Breast epithelium (tissue), 4 donors: ENCODE measurements around the gene CEP44. TPM values are rescaled to one million over a fixed set of nuclear protein-coding genes. Genes with fewer than 3 reads are reported as not detected.
A peak's percentile ranks its signal among the peaks of the same experiment; 100 is the strongest.
"Not testable (repeated sequence)": the region's sequence is repeated elsewhere in the genome, so short reads cannot be mapped to it uniquely, and the experiment has no call there.

ENCODE experiments used
- DNase-seq, 2 donors: peaks; one replicate each; pipeline ENCODE4 v3.0.0-alpha.2; 2019; ENCODE audit warnings: low spot score in 2 of 2
- H3K27ac ChIP-seq, 2 donors: fragments of 200-600 bp; sonication (generic) in 1 of 2; one replicate each; pipeline ENCODE4 v1.5.1; 2016 to 2019; ENCODE audit warnings: mild to moderate bottlenecking in 1 of 2
- H3K27me3 ChIP-seq, 2 donors: fragments of 200-600 bp; sonication (generic) in 1 of 2; one replicate each; pipeline versions ENCODE4 v1.5.1 to v1.6.0; 2017 to 2019; ENCODE audit warnings: control low read depth in 1 of 2, mild to moderate bottlenecking in 1 of 2
- H3K36me3 ChIP-seq: fragments of 200-600 bp; one replicate; pipeline ENCODE4 v1.5.1; 2019
- H3K4me1 ChIP-seq, 2 donors: fragments of 200-600 bp; sonication (generic); one replicate each; pipeline ENCODE4 v1.5.1; 2016 to 2019; ENCODE audit warnings: control low read depth in 1 of 2
- H3K4me3 ChIP-seq, 3 donors: fragments of 200-600 bp; sonication (generic); 1 replicate in 2 of 3; 2 replicates in 1 of 3; pipeline ENCODE4 v1.5.1; 2016 to 2019; ENCODE audit warnings: mild to moderate bottlenecking in 3 of 3, moderate library complexity in 2 of 3
- H3K9me3 ChIP-seq, 2 donors: fragments of 200-600 bp; sonication (generic) in 1 of 2; one replicate each; pipeline ENCODE4 v1.5.1; 2016 to 2019; ENCODE audit warnings: control low read depth in 1 of 2
- CTCF ChIP-seq, 3 donors: fragments of 450-650 bp; IDR thresholded peaks; one replicate each; pipeline ENCODE4 v1.5.1; 2016 to 2017; ENCODE audit warnings: antibody characterized with exemption in 3 of 3, mild to moderate bottlenecking in 3 of 3, moderate library complexity in 3 of 3
- POLR2A ChIP-seq: fragments of 450-650 bp; IDR thresholded peaks from one replicate; pipeline ENCODE4 v1.6.1; 2016; ENCODE audit warnings: antibody characterized with exemption, mild to moderate bottlenecking, moderate library complexity
- POLR2AphosphoS5 ChIP-seq, 3 donors: sonication (generic); formaldehyde crosslinking; IDR thresholded peaks; one replicate each; pipeline ENCODE4 v1.6.1; 2017; ENCODE audit warnings: antibody characterized with exemption in 3 of 3
- intact Hi-C: fragments of 100-400 bp; cut with DNase I; formaldehyde crosslinking; loops from one replicate; pipeline ENCODE4 v1.15.1; 2023; ENCODE audit warnings: low total_unique reads
- total RNA-seq, 3 donors: library from RNA; depleted of rRNA; stranded (reverse); fragments of >200 nt; gene quantifications; one replicate each; pipeline ENCODE4 v1.1.0, GENCODE V29; 2016

CEP44 gene
- total RNA-seq, 3 donors from 2014 or later, result 12.2 to 30.9 (median 19.7) TPM

DNA sequence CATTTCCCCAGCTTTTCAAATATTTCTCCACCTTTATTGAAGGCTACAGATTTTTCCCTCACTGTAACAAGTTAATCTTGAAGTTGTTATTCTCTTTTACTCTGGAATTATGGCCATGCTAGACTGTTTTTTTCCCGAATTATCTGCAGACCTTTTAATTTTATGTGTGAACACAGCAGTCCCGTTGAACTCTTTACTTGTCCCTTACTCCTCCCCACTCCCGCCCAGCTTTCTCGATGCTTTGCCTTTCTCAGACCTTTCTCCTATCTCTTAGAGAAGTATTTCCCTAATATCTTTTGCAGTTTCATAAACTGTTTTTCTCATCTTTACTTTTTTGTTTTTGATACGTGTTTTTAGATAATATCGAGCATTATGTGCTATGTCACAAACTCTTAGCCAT, 776 bp downstream of the CEP44 start:
- no peaks in the 10 kb centered on the region for H3K36me3 ChIP-seq
- H3K4me1 ChIP-seq, result no peaks in the 10 kb centered on the region
- H3K27ac ChIP-seq, result peak overlapping the region; percentile 96 to 99
- intact Hi-C loops, result no loop called here
- peak overlapping the region; percentile 74 to 85 (median 79) for H3K4me3 ChIP-seq
- no peaks in the 10 kb centered on the region for H3K9me3 ChIP-seq
- no peaks in the 10 kb centered on the region for H3K27me3 ChIP-seq
- TF ChIP-seq POLR2AphosphoS5 (IDR thresholded peaks at IDR 0.05), result no peak
- no peak for TF ChIP-seq CTCF (IDR thresholded peaks at IDR 0.05)
- TF ChIP-seq POLR2A, result no peak
- no peak for DNase-seq

- Histone ChIP-seq H3K9me3 (peaks cover 0 to 2% of the 10 kb centered on the region in 2 donors), H3K27me3 (no peaks in the 10 kb centered on the region), H3K4me3 (no peak overlapping the region), H3K36me3 (no peaks in the 10 kb centered on the region), H3K27ac (no peak overlapping the region), H3K4me1 (no peaks in the 10 kb centered on the region)
- DNase-seq, result no peak
- intact Hi-C loops, result no loop called here
- TF ChIP-seq POLR2AphosphoS5 (IDR thresholded peaks at IDR 0.05), result no peak
- TF ChIP-seq POLR2A, result no peak
- TF ChIP-seq CTCF (IDR thresholded peaks at IDR 0.05), result no peak
Observed at GRCh38 chr4:174286870-174287269, 3.2 kb downstream of the CEP44 start.

- no peak for DNase-seq
- Histone ChIP-seq H3K4me1 (no peaks in the 10 kb centered on the region), H3K36me3 (no peaks in the 10 kb centered on the region), H3K4me3 (no peak overlapping the region), H3K27me3 (no peaks in the 10 kb centered on the region), H3K9me3 (peaks cover 0 to 18% of the 10 kb centered on the region in 2 donors), H3K27ac (no peak overlapping the region)
- intact Hi-C loops, result no loop called here
- TF ChIP-seq POLR2A (no peak), CTCF (IDR thresholded peaks at IDR 0.05) (no peak), POLR2AphosphoS5 (IDR thresholded peaks at IDR 0.05) (no peak)
Observed at GRCh38 chr4:174292473-174292872, 8.8 kb downstream of the CEP44 start.

- H3K9me3 ChIP-seq, result peaks cover 0 to 18% of the 10 kb centered on the region in 2 donors
- intact Hi-C loops, H3K27ac ChIP-seq, H3K27me3 ChIP-seq, H3K4me1 ChIP-seq, H3K4me3 ChIP-seq, DNase-seq, H3K36me3 ChIP-seq: not testable (repeated sequence)
Observed at GRCh38 chr4:174294641-174295040, 10.9 kb downstream of the CEP44 start.

GRCh38 chr4:174295142-174295541, 11.4 kb downstream of the CEP44 start:
- peaks cover 0 to 18% of the 10 kb centered on the region in 2 donors for H3K9me3 ChIP-seq
- intact Hi-C loops, H3K4me1 ChIP-seq, H3K27me3 ChIP-seq, DNase-seq, H3K27ac ChIP-seq, H3K4me3 ChIP-seq, H3K36me3 ChIP-seq: not testable (repeated sequence)

DNA sequence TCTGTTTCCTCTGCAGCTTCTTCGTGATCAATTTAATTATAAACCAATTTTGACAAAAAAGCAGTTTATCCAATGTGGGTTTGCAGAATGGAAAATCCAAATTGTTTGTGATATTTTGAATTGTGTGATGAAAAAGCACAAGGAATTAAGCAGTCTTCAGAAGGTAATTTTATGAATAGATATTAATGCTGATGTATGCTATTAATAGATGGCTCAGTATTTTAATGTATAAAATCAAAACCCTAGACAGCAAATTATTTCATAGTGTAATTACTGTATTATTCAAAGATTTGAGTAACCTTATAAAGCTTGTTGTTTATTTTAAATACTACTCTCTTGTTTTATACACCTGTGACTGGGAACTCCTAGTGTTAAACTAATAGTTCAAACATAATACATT, 20.0 kb downstream of the CEP44 start:
- no peaks in the 10 kb centered on the region for H3K4me1 ChIP-seq
- no peak overlapping the region for H3K4me3 ChIP-seq
- no peaks in the 10 kb centered on the region for H3K9me3 ChIP-seq
- no peak for DNase-seq
- H3K36me3 ChIP-seq, result peaks cover 3% of the 10 kb centered on the region
- H3K27ac ChIP-seq, result no peak overlapping the region
- H3K27me3 ChIP-seq, result no peaks in the 10 kb centered on the region
- TF ChIP-seq POLR2AphosphoS5 (IDR thresholded peaks at IDR 0.05), result no peak
- no peak for TF ChIP-seq CTCF (IDR thresholded peaks at IDR 0.05)
- no peak for TF ChIP-seq POLR2A
- intact Hi-C loops, result no loop called here
